ENCODE measurements around the gene LST1. TPM values are rescaled to one million over a fixed set of nuclear protein-coding genes. Genes with fewer than 3 reads are reported as not detected.

LST1 gene
- total and polyA plus RNA-seq, 4 donors, result 10.4 to 24.6 (median 13.4) TPM

- TF ChIP-seq REST (IDR thresholded peaks at IDR 0.05), result no peak
These were observed 10.7 kb upstream of the LST1 start, which contains the start of gene TNF (continued) for GRCh38 chr6:31575335-31575901.

- H3K27ac ChIP-seq (ENCODE audit: low read depth in 1 of 2, low read length in 2 of 2), result peak overlapping the region in 1 of 2 donors; percentile 56
- TF ChIP-seq SP1 (IDR thresholded peaks at IDR 0.05), result no peak
- TF ChIP-seq, protein P1, sequence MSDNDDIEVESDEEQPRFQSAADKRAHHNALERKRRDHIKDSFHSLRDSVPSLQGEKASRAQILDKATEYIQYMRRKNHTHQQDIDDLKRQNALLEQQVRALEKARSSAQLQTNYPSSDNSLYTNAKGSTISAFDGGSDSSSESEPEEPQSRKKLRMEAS (IDR thresholded peaks at IDR 0.05), result no peak
- no peak for TF ChIP-seq FOXA1 (IDR thresholded peaks at IDR 0.05)
- no peak for TF ChIP-seq RAD21 (IDR thresholded peaks at IDR 0.05)
- TF ChIP-seq YY1 (IDR thresholded peaks at IDR 0.05), result no peak
- no peak for TF ChIP-seq REST (IDR thresholded peaks at IDR 0.05)
- H3K36me3 ChIP-seq (ENCODE audit: control insufficient read depth in 4 of 4, insufficient read depth in 3 of 4, low read depth in 1 of 4, low read length in 3 of 4), result no peaks in the 10 kb centered on the region
- H3K27me3 ChIP-seq (ENCODE audit: control insufficient read depth in 4 of 4, insufficient read depth in 4 of 4, low read length in 3 of 4), result no peaks in the 10 kb centered on the region
- peak overlapping the region in 2 of 3 donors; percentile 2 for H3K4me3 ChIP-seq (ENCODE audit: low read depth in 1 of 3, low read length in 3 of 3)
- DNase-seq (ENCODE audit: low spot score), result no peak
- no peaks in the 10 kb centered on the region for H3K9me3 ChIP-seq (ENCODE audit: control insufficient read depth in 4 of 4, low read length in 3 of 4)
- H3K4me1 ChIP-seq (ENCODE audit: control insufficient read depth in 4 of 4, insufficient read depth in 4 of 4, low read length in 3 of 4), result peaks cover 0 to 10% (median 2%) of the 10 kb centered on the region in 4 donors
- WGBS, result 77% methylated on average over 8 of the region's 8 CpGs
- peak overlapping the region in 1 of 2 donors; percentile 41 for H3K9ac ChIP-seq (ENCODE audit: low read depth in 1 of 2, low read length in 2 of 2)
These were observed 10.0 kb upstream of the LST1 start for GRCh38 chr6:31575952-31576685.

DNA sequence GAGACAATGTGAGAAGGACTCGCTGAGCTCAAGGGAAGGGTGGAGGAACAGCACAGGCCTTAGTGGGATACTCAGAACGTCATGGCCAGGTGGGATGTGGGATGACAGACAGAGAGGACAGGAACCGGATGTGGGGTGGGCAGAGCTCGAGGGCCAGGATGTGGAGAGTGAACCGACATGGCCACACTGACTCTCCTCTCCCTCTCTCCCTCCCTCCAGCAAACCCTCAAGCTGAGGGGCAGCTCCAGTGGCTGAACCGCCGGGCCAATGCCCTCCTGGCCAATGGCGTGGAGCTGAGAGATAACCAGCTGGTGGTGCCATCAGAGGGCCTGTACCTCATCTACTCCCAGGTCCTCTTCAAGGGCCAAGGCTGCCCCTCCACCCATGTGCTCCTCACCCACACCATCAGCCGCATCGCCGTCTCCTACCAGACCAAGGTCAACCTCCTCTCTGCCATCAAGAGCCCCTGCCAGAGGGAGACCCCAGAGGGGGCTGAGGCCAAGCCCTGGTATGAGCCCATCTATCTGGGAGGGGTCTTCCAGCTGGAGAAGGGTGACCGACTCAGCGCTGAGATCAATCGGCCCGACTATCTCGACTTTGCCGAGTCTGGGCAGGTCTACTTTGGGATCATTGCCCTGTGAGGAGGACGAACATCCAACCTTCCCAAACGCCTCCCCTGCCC is 9.0 kb upstream of the LST1 start:
- no peak for TF ChIP-seq FOXA1 (IDR thresholded peaks at IDR 0.05)
- TF ChIP-seq TAF1 (conservative IDR thresholded peaks at IDR 0.05), result no peak
- TF ChIP-seq HNF4G (IDR thresholded peaks at IDR 0.05), result no peak
- TF ChIP-seq JUND (IDR thresholded peaks at IDR 0.05), result no peak
- TF ChIP-seq CTCF (IDR thresholded peaks at IDR 0.05; ENCODE audit: low read depth, low read length, missing input control), result no peak
- no peak for TF ChIP-seq RXRA (IDR thresholded peaks at IDR 0.05)
- no peak for TF ChIP-seq NR2F2 (IDR thresholded peaks at IDR 0.05)
- Histone ChIP-seq H3K4me3 (ENCODE audit: low read depth in 1 of 3, low read length in 3 of 3) (no peak overlapping the region), H3K27me3 (ENCODE audit: control insufficient read depth in 4 of 4, insufficient read depth in 4 of 4, low read length in 3 of 4) (no peaks in the 10 kb centered on the region), H3K9ac (ENCODE audit: low read depth in 1 of 2, low read length in 2 of 2) (no peak overlapping the region), H3K27ac (ENCODE audit: low read depth in 1 of 2, low read length in 2 of 2) (no peak overlapping the region), H3K4me1 (ENCODE audit: control insufficient read depth in 4 of 4, insufficient read depth in 4 of 4, low read length in 3 of 4) (peaks cover 0 to 15% (median 5%) of the 10 kb centered on the region in 4 donors), H3K36me3 (ENCODE audit: control insufficient read depth in 4 of 4, insufficient read depth in 3 of 4, low read depth in 1 of 4, low read length in 3 of 4) (no peaks in the 10 kb centered on the region), H3K9me3 (ENCODE audit: control insufficient read depth in 4 of 4, low read length in 3 of 4) (no peaks in the 10 kb centered on the region)
- 86% methylated on average over 19 of the region's 19 CpGs for WGBS
- no peak for DNase-seq (ENCODE audit: low spot score)
